ENCODE data around the gene MAML3.

MAML3 gene

DNA sequence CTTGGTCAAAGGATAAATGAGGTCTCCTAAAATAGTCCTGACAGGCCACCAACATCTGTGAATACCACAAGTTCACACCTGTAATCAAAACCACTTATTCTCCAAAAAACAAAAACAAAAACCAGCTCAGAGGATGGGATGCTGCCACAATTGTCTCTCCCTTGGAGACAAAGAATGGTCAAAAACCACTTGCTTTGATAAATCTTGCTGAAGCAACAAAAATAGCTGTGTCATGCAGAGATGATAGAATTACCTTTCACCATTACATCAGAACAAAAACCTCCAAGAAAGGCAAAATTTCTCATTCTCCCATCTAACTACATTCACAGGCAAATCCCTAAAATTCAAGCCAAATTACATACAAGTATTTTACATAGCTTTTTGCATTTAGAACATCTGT, 180.4 kb downstream of the MAML3 start:
- Histone ChIP-seq H3K4me2 (ENCODE audit: low read length) (no peak overlapping the region), H3K9ac (no peak overlapping the region), H3K27ac (no peak overlapping the region), H3K4me3 (ENCODE audit: low read depth, low read length) (no peak overlapping the region), H2AFZ (no peak overlapping the region), H3K27me3 (ENCODE audit: control insufficient read depth, insufficient read depth, low read length) (no peaks in the 10 kb centered on the region), H3K36me3 (ENCODE audit: control insufficient read depth, insufficient read depth, low read length) (no peaks in the 10 kb centered on the region), H3K9me3 (ENCODE audit: control insufficient read depth, low read length) (no peaks in the 10 kb centered on the region), H3K4me1 (peaks cover 12% of the 10 kb centered on the region), H3K79me2 (no peaks in the 10 kb centered on the region)
- TF ChIP-seq, protein P1, sequence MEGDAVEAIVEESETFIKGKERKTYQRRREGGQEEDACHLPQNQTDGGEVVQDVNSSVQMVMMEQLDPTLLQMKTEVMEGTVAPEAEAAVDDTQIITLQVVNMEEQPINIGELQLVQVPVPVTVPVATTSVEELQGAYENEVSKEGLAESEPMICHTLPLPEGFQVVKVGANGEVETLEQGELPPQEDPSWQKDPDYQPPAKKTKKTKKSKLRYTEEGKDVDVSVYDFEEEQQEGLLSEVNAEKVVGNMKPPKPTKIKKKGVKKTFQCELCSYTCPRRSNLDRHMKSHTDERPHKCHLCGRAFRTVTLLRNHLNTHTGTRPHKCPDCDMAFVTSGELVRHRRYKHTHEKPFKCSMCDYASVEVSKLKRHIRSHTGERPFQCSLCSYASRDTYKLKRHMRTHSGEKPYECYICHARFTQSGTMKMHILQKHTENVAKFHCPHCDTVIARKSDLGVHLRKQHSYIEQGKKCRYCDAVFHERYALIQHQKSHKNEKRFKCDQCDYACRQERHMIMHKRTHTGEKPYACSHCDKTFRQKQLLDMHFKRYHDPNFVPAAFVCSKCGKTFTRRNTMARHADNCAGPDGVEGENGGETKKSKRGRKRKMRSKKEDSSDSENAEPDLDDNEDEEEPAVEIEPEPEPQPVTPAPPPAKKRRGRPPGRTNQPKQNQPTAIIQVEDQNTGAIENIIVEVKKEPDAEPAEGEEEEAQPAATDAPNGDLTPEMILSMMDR (IDR thresholded peaks at IDR 0.05) = no peak

DNA sequence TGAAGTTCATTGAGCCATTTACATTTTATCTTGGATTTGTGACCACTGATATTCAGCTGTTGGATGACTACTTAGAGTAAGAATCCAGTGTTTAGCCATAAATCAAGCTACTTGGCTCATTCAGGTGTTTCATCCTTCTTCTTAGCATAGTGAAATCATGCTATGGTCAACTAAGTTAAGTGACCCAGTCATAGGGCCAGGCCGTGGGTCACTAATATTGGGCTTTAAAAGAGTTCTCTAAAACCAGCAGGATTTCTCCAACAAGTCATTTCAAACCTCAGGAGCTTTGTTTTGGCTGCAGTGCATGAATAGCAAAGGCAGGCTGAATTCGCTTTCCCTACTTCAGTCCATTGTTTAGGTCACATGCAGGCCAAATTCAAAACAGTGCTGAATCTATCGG, 181.0 kb downstream of the MAML3 start:
- H3K4me3 ChIP-seq (ENCODE audit: low read depth, low read length) = no peak overlapping the region
- TF ChIP-seq, protein P1 (IDR thresholded peaks at IDR 0.05) = no peak
- H3K4me2 ChIP-seq (ENCODE audit: low read length) = no peak overlapping the region
- H3K9me3 ChIP-seq (ENCODE audit: control insufficient read depth, low read length) = no peaks in the 10 kb centered on the region
- no peaks in the 10 kb centered on the region for H3K27me3 ChIP-seq (ENCODE audit: control insufficient read depth, insufficient read depth, low read length)
- no peak overlapping the region for H2AFZ ChIP-seq
- H3K79me2 ChIP-seq = no peaks in the 10 kb centered on the region
- H3K9ac ChIP-seq = no peak overlapping the region
- no peaks in the 10 kb centered on the region for H3K36me3 ChIP-seq (ENCODE audit: control insufficient read depth, insufficient read depth, low read length)
- no peak overlapping the region for H3K27ac ChIP-seq
- H3K4me1 ChIP-seq = peaks cover 12% of the 10 kb centered on the region

DNA sequence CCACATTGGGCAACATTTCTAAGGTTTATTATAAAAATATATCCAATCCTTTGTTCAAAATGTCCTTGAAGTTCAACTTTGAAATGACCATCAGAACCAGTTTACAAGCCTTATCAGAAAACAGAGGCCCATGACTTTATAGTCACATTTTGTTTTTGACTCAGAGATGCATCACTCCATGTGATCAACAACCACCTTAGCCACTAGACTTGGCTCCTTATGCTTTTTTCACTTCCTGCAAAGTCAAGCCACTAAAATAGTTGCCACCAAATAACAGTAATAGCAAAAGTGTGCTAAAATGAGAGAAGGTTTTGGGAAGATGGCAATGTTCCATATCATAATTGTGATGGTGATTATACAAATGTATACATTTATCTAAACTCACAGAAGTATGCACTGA, 181.7 kb downstream of the MAML3 start:
- Histone ChIP-seq H3K36me3 (ENCODE audit: control insufficient read depth, insufficient read depth, low read length) (no peaks in the 10 kb centered on the region), H3K4me1 (peaks cover 12% of the 10 kb centered on the region), H3K27ac (no peak overlapping the region), H3K9me3 (ENCODE audit: control insufficient read depth, low read length) (no peaks in the 10 kb centered on the region), H3K4me2 (ENCODE audit: low read length) (no peak overlapping the region), H3K27me3 (ENCODE audit: control insufficient read depth, insufficient read depth, low read length) (no peaks in the 10 kb centered on the region), H2AFZ (no peak overlapping the region), H3K4me3 (ENCODE audit: low read depth, low read length) (no peak overlapping the region), H3K79me2 (no peaks in the 10 kb centered on the region), H3K9ac (no peak overlapping the region)
- TF ChIP-seq, protein P1 (IDR thresholded peaks at IDR 0.05) = no peak

DNA sequence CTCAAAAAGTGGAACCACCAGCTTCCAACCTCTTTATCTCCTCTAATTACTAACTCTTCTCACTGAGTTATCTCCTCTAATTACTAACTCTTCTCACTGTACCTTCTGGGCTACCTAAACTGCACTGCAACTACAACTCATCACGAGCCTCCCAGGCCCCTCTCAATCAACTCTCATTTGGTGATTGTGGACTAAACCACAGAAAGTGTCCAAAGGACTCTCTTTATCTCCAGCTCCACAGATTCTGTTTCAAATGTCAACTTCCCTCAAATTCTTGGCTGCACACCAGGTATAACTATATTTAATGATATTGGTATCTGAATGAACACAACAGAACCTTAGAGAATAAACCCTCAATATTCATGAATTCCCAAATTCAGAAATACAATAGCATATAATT, 182.9 kb downstream of the MAML3 start:
- TF ChIP-seq, protein P1 (IDR thresholded peaks at IDR 0.05) = no peak
- Histone ChIP-seq H3K27ac (no peak overlapping the region), H3K4me1 (peaks cover 9% of the 10 kb centered on the region)

DNA sequence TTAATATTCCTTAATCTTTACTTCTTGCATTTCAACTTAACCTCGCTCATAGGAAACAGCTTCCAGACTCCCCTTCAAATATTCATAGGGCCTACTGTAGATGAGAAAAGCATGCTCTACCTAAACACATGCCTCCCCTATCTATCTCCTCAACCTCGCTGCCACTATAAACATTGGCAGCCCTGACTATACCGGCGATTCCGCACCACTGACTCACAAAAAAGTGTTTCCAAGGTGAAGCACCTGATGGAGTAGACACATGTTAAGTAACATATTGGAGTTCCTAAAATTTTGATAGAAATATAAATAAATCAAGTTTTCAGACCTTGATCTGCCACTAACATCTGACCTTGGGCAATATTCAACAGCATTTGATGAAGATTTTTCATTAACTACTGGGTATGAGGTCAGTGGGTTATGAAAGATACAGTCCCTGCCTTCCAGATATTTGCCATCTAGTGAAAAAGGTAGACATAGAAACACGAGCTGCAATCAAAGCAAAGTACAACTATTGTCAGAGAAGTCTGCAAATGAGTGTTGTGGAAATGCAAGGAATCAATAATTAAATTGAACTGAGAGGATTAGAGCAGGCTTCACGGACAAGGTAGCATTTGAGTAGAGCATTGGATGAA, 184.2 kb downstream of the MAML3 start:
- Histone ChIP-seq H3K27me3 (ENCODE audit: control insufficient read depth, insufficient read depth, low read length) (no peaks in the 10 kb centered on the region), H3K79me2 (no peaks in the 10 kb centered on the region), H3K4me1 (peaks cover 3% of the 10 kb centered on the region), H3K4me3 (ENCODE audit: low read depth, low read length) (no peak overlapping the region), H3K9ac (no peak overlapping the region), H3K27ac (no peak overlapping the region), H2AFZ (no peak overlapping the region), H3K36me3 (ENCODE audit: control insufficient read depth, insufficient read depth, low read length) (no peaks in the 10 kb centered on the region), H3K4me2 (ENCODE audit: low read length) (no peak overlapping the region), H3K9me3 (ENCODE audit: control insufficient read depth, low read length) (no peaks in the 10 kb centered on the region)
- TF ChIP-seq, protein P1 (IDR thresholded peaks at IDR 0.05) = no peak

More for the DNA sequence above, 182.9 kb downstream of the MAML3 start:
- Histone ChIP-seq H3K9me3 (ENCODE audit: control insufficient read depth, low read length) (no peaks in the 10 kb centered on the region), H3K27me3 (ENCODE audit: control insufficient read depth, insufficient read depth, low read length) (no peaks in the 10 kb centered on the region), H3K36me3 (ENCODE audit: control insufficient read depth, insufficient read depth, low read length) (no peaks in the 10 kb centered on the region), H3K4me3 (ENCODE audit: low read depth, low read length) (no peak overlapping the region), H3K79me2 (no peaks in the 10 kb centered on the region), H3K9ac (no peak overlapping the region), H2AFZ (no peak overlapping the region), H3K4me2 (ENCODE audit: low read length) (no peak overlapping the region)
